SK-N-DZ (cell line): ENCODE data around the gene ILF3.

Experiments
- DNase-seq: peaks from one replicate; pipeline ENCODE4 v3.0.0-alpha.2; 2015; ENCODE audit warnings: low spot score
- small RNA-seq, 2 experiments: library from RNA; depleted of rRNA; stranded (forward); fragments of <200 nt; gene quantifications; one replicate each; pipeline ENCODE3, GENCODE V24; 2014

Gene ILF3

GRCh38 chr19:10730932-10731331 lies 76.8 kb downstream of the ILF3 start:
- DNase-seq, result no peak

DNA sequence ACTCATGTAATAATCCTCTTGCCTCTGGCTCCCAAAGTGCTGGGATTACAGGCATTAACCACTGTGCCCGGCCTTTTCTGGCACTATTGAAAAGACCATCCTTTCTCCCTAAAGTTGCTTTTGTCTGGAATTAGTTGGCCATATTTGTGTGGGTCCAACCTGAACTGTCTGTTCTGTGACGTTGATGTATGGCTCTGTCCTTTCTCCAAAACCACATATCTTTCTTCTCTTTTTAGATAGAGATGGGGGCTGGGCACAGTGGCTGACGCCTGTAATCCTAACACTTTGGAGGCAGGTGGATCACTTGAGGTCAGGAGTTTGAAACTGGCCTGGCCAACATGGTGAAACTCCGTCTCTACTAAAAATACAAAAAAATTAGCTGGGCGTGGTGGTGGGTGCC lies 81.6 kb downstream of the ILF3 start:
- no peak for DNase-seq

GRCh38 chr19:10736189-10736588 lies 82.0 kb downstream of the ILF3 start:
- DNase-seq, result no peak

DNA sequence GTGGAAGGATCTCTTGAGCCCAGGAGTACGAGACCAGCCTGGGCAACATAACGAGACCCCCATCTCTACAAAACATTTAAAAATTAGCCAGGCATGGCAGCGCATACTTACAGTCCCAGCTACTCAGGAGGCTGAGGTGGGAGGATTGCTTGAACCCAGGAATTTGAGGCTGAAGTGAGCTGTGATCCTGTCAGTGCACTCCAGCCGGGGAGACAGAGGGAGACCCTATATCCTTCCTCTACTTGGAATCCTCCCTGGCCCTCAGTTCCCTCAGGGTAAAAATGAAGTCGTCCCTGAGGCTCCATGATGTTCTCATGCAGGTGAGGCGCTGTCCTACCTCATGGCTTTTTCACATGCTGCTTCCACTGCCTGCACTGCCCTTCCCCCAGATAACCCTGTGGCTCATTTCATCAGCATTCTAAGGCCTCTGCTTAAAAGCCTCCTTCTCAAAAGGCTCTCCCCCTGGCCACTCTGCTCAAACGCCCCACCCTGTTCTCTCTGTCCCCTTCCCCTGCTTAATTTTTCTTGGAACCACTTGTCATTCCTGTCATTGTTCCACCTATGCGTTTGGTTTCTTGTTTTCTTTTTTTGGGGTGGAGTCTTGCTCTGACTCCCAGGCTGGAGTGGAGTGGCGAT lies 82.9 kb downstream of the ILF3 start:
- no peak for DNase-seq

- no peak for DNase-seq
These were observed 83.6 kb downstream of the ILF3 start for GRCh38 chr19:10737722-10738121.

GRCh38 chr19:10740798-10741197 lies 86.7 kb downstream of the ILF3 start:
- DNase-seq, result no peak

Small RNA genes lying within 50 kb of the gene (small RNA-seq; reads per million reads assigned to genes)
- 0 reads per million in 2 experiments for gene MIR638
